GM23338 (cell line): Measurements from ENCODE around the gene BFAR. TPM values are rescaled to one million over a fixed set of nuclear protein-coding genes. Genes with fewer than 3 reads are reported as not detected.
A peak's percentile ranks its signal among the peaks of the same experiment; 100 is the strongest.

ENCODE experiments used
- ATAC-seq: fragments of 200-7000 bp; cut with Tn5 transposase; 3 replicates; pipeline ENCODE4 v1.9.1; 2020
- DNase-seq: peaks from one replicate; pipeline ENCODE4 v3.0.0-alpha.2; 2015; ENCODE audit warnings: low spot score
- H2AFZ ChIP-seq: fragments of 200-600 bp; sonication (generic); 2 replicates; pipeline ENCODE4 v1.8.0; 2016; ENCODE audit warnings: antibody characterized with exemption, mild to moderate bottlenecking, moderate library complexity
- H3F3A ChIP-seq: fragments of 200-600 bp; sonication (generic); replicated peaks from 2 replicates; pipeline ENCODE4 v1.8.0; 2017; ENCODE audit warnings: antibody characterized with exemption, mixed run types, low read depth
- H3K27ac ChIP-seq: fragments of 200-600 bp; sonication (generic); 2 replicates; pipeline ENCODE4 v1.6.1; 2016; ENCODE audit warnings: low read depth
- H3K27me3 ChIP-seq: fragments of 200-600 bp; sonication (generic); 2 replicates; pipeline ENCODE4 v1.8.0; 2016; ENCODE audit warnings: mild to moderate bottlenecking, mixed run types, moderate library complexity; ENCODE audit not compliant: insufficient read depth
- H3K36me3 ChIP-seq: fragments of 200-600 bp; sonication (generic); 2 replicates; pipeline ENCODE4 v1.8.0; 2016; ENCODE audit warnings: mild to moderate bottlenecking; ENCODE audit not compliant: insufficient read depth
- H3K4me1 ChIP-seq: fragments of 200-600 bp; sonication (generic); 2 replicates; pipeline ENCODE4 v1.8.0; 2016; ENCODE audit warnings: mild to moderate bottlenecking, moderate library complexity; ENCODE audit not compliant: insufficient read depth
- H3K4me2 ChIP-seq: fragments of 200-600 bp; sonication (generic); 2 replicates; pipeline ENCODE4 v1.7.1; 2017; ENCODE audit warnings: mixed run types
- H3K4me3 ChIP-seq: fragments of 200-600 bp; sonication (generic); 2 replicates; pipeline ENCODE4 v1.6.1; 2016; ENCODE audit warnings: mixed run types
- H3K79me2 ChIP-seq: fragments of 200-600 bp; sonication (generic); replicated peaks from 2 replicates; pipeline ENCODE4 v1.8.0; 2017; ENCODE audit warnings: mild to moderate bottlenecking; ENCODE audit not compliant: insufficient read depth
- H3K9me2 ChIP-seq: fragments of 200-600 bp; sonication (generic); 2 replicates; pipeline ENCODE4 v1.8.0; 2017; ENCODE audit not compliant: insufficient read depth
- H4K20me1 ChIP-seq: fragments of 200-600 bp; sonication (generic); replicated peaks from 2 replicates; pipeline ENCODE4 v1.8.0; 2017; ENCODE audit warnings: mild to moderate bottlenecking; ENCODE audit not compliant: insufficient read depth
- H3K27ac Mint-ChIP-seq: 2 replicates; pipeline ENCODE4 v1.8.0; 2020; ENCODE audit warnings: inconsistent platforms, mild to moderate bottlenecking, moderate library complexity, mixed read lengths
- H3K27me3 Mint-ChIP-seq: 3 replicates; pipeline ENCODE4 v1.8.0; 2022; ENCODE audit warnings: low read depth, mild to moderate bottlenecking, moderate library complexity, mixed read lengths, inconsistent platforms; ENCODE audit not compliant: insufficient read depth, poor library complexity
- H3K36me3 Mint-ChIP-seq: 3 replicates; pipeline ENCODE4 v1.8.0; 2021; ENCODE audit warnings: low read depth, mild to moderate bottlenecking, inconsistent platforms, moderate library complexity, mixed read lengths
- H3K4me1 Mint-ChIP-seq: 3 replicates; pipeline ENCODE4 v1.8.0; 2020; ENCODE audit warnings: mild to moderate bottlenecking, inconsistent platforms, mixed read lengths
- H3K4me3 Mint-ChIP-seq: 3 replicates; pipeline ENCODE4 v1.8.0; 2021; ENCODE audit warnings: moderate library complexity, mild to moderate bottlenecking, inconsistent platforms, mixed read lengths
- H3K9me3 Mint-ChIP-seq: 3 replicates; pipeline ENCODE4 v1.8.0; 2020; ENCODE audit warnings: moderate library complexity, mild to moderate bottlenecking, inconsistent platforms, mixed read lengths
- CREB1 ChIP-seq: fragments of 250-450 bp; sonication (Bioruptor Pico); IDR thresholded peaks from 2 replicates; pipeline ENCODE4 v1.5.0; 2020; ENCODE audit warnings: low read depth, mild to moderate bottlenecking, moderate library complexity
- CTCF ChIP-seq, 2 experiments: fragments of 200-600 bp in 1 of 2; sonication (generic) in 1 of 2; conservative IDR thresholded peaks; 2 replicates each; pipeline versions ENCODE4 v1.5.1 to v1.6.1; 2016 to 2017; ENCODE audit warnings: antibody characterized with exemption in 2 of 2, low read depth in 2 of 2, mild to moderate bottlenecking in 2 of 2, moderate library complexity in 1 of 2
- ETS1 ChIP-seq: IDR thresholded peaks from 2 replicates; pipeline ENCODE4 v1.6.1; 2016; ENCODE audit warnings: antibody characterized with exemption
- EZH2 ChIP-seq: fragments of 200-600 bp; sonication (generic); IDR thresholded peaks from one replicate; pipeline ENCODE4 v1.8.0; 2017; ENCODE audit warnings: antibody characterized with exemption, mild to moderate bottlenecking, low read depth; ENCODE audit not compliant: unreplicated experiment
- EZH2phosphoT487 ChIP-seq: fragments of 200-600 bp; sonication (generic); IDR thresholded peaks from one replicate; pipeline ENCODE4 v1.8.1; 2018; ENCODE audit warnings: antibody characterized with exemption; ENCODE audit not compliant: unreplicated experiment
- JUNB ChIP-seq: IDR thresholded peaks from one replicate; pipeline ENCODE4 v1.6.1; 2016; ENCODE audit warnings: antibody characterized with exemption; ENCODE audit not compliant: unreplicated experiment
- NANOG ChIP-seq: IDR thresholded peaks from 2 replicates; pipeline ENCODE4 v1.6.1; 2016; ENCODE audit warnings: antibody characterized with exemption, borderline replicate concordance
- POLR2AphosphoS5 ChIP-seq: IDR thresholded peaks from 2 replicates; pipeline ENCODE4 v1.6.1; 2016; ENCODE audit warnings: antibody characterized with exemption, low read depth
- REST ChIP-seq: IDR thresholded peaks from one replicate; pipeline ENCODE4 v1.6.1; 2018; ENCODE audit warnings: antibody characterized with exemption; ENCODE audit not compliant: unreplicated experiment
- STAT1 ChIP-seq: IDR thresholded peaks from one replicate; pipeline ENCODE4 v1.6.1; 2016; ENCODE audit warnings: antibody characterized with exemption; ENCODE audit not compliant: unreplicated experiment
- ZNF114 ChIP-seq: fragments of 250-450 bp; sonication (Bioruptor Pico); IDR thresholded peaks from 2 replicates; pipeline ENCODE4 v1.5.0; 2020; ENCODE audit warnings: mild to moderate bottlenecking, moderate library complexity
- ZNF331 ChIP-seq: fragments of 250-450 bp; sonication (Bioruptor Pico); IDR thresholded peaks from 2 replicates; pipeline ENCODE4 v1.5.0; 2020; ENCODE audit warnings: low read depth, mild to moderate bottlenecking, moderate library complexity
- ZNF462 ChIP-seq: fragments of 250-450 bp; sonication (Bioruptor Pico); IDR thresholded peaks from 2 replicates; pipeline ENCODE4 v1.5.0; 2020; ENCODE audit warnings: mild to moderate bottlenecking, moderate library complexity
- polyA plus RNA-seq: library from polyadenylated mRNA; unstranded; fragments of >200 nt; fragmentation: Nextera tagmentation; extraction: Ambion mirVana; gene quantifications from 2 replicates; pipeline ENCODE4 v1.2.1, GENCODE V29; 2016
- total RNA-seq: library from RNA; depleted of rRNA; stranded (reverse); fragments of >200 nt; shearing (Covaris generic); gene quantifications from 2 replicates; pipeline ENCODE4 v1.2.3, GENCODE V29; 2014

The BFAR gene
- total and polyA plus RNA-seq, 2 experiments from 2014 or later = 54.4 to 126 TPM

GRCh38 chr16:14650629-14651028 is 17.9 kb downstream of the BFAR start:
- TF ChIP-seq ZNF331 (no peak), POLR2AphosphoS5 (no peak), ZNF462 (no peak), CREB1 (CRISPR knock-in tag) (no peak), CTCF (conservative IDR thresholded peaks at IDR 0.05; ENCODE audit: low read depth in 2 of 2) (no peak), JUNB (no peak), ETS1 (no peak), EZH2 (no peak), NANOG (no peak), EZH2phosphoT487 (no peak), REST (no peak), STAT1 (no peak), ZNF114 (no peak)
- Mint-ChIP-seq H3K27ac (no peak overlapping the region), H3K9me3 (no peaks in the 10 kb centered on the region), H3K4me3 (no peak overlapping the region), H3K36me3 (peaks cover 67% of the 10 kb centered on the region), H3K4me1 (no peaks in the 10 kb centered on the region), H3K27me3 (no peaks in the 10 kb centered on the region)
- Histone ChIP-seq H3K27me3 (no peaks in the 10 kb centered on the region), H3K27ac (0 out of 2 replicates have a peak overlapping the region, but pooled peaks have one; percentile 45), H3F3A (0 out of 2 replicates have a peak, but pooled peaks cover 2% of the 10 kb centered on the region), H3K4me2 (no peak overlapping the region), H3K36me3 (peaks cover 63% of the 10 kb centered on the region), H2AFZ (no peak overlapping the region), H3K4me1 (no peaks in the 10 kb centered on the region), H4K20me1 (peaks cover 15% of the 10 kb centered on the region), H3K4me3 (no peak overlapping the region), H3K9me2 (no peaks in the 10 kb centered on the region), H3K79me2 (peaks cover 19% of the 10 kb centered on the region)
- DNase-seq = no peak
- ATAC-seq = no peak
